ENCODE data around the gene PARD3.

GRCh38 chr10:34505338-34505737 is 309.8 kb downstream of the PARD3 start:
- TF ChIP-seq CTCF (IDR thresholded peaks at IDR 0.05) (no peak), POLR2A (IDR thresholded peaks at IDR 0.05) (no peak)
